IPS-18a (cell line): ENCODE measurements around the gene MKRN1.
A peak's percentile ranks its signal among the peaks of the same experiment; 100 is the strongest.
"Not testable (repeated sequence)": the region's sequence is repeated elsewhere in the genome, so short reads cannot be mapped to it uniquely, and the experiment has no call there.

ENCODE experiments used
- H3K27ac ChIP-seq: one replicate; pipeline ENCODE4 v1.5.1; 2013; ENCODE audit warnings: low read length
- H3K27me3 ChIP-seq: one replicate; pipeline ENCODE4 v1.6.1; 2013; ENCODE audit warnings: mild to moderate bottlenecking, low read length; ENCODE audit not compliant: control insufficient read depth, insufficient read depth
- H3K36me3 ChIP-seq: one replicate; pipeline ENCODE4 v1.6.1; 2013; ENCODE audit warnings: low read depth, low read length; ENCODE audit not compliant: control insufficient read depth
- H3K4me1 ChIP-seq: one replicate; pipeline ENCODE4 v1.6.1; 2013; ENCODE audit warnings: low read depth, low read length; ENCODE audit not compliant: control insufficient read depth
- H3K4me3 ChIP-seq: one replicate; pipeline ENCODE4 v1.5.1; 2013; ENCODE audit warnings: low read length
- H3K9ac ChIP-seq: one replicate; pipeline ENCODE4 v1.6.1; 2013; ENCODE audit warnings: mild to moderate bottlenecking, low read length, moderate library complexity
- H3K9me3 ChIP-seq: one replicate; pipeline ENCODE4 v1.6.1; 2013; ENCODE audit warnings: low read depth, low read length; ENCODE audit not compliant: control insufficient read depth

Gene MKRN1

GRCh38 chr7:140479739-140480084 is 407 bp upstream of the MKRN1 start:
- Histone ChIP-seq H3K27me3 (no peaks in the 10 kb centered on the region), H3K27ac (no peak overlapping the region), H3K9ac (peak overlapping the region; percentile 79), H3K4me3 (peak overlapping the region; percentile 69), H3K9me3 (no peaks in the 10 kb centered on the region), H3K4me1 (peaks cover 17% of the 10 kb centered on the region), H3K36me3 (no peaks in the 10 kb centered on the region)

- no peaks in the 10 kb centered on the region for H3K9me3 ChIP-seq
- peak overlapping the region; percentile 79 for H3K9ac ChIP-seq
- no peaks in the 10 kb centered on the region for H3K27me3 ChIP-seq
- peaks cover 14% of the 10 kb centered on the region for H3K4me1 ChIP-seq
- no peaks in the 10 kb centered on the region for H3K36me3 ChIP-seq
- H3K4me3 ChIP-seq, result peak overlapping the region; percentile 69
- peak overlapping the region; percentile 28 for H3K27ac ChIP-seq
Observed at GRCh38 chr7:140478246-140479061, 851 bp downstream of the MKRN1 start.

- peaks cover 14% of the 10 kb centered on the region for H3K4me1 ChIP-seq
- H3K4me3 ChIP-seq, result peak overlapping the region; percentile 69
- H3K9me3 ChIP-seq, result no peaks in the 10 kb centered on the region
- peaks cover under 1% of the 10 kb centered on the region for H3K36me3 ChIP-seq
- no peak overlapping the region for H3K9ac ChIP-seq
- no peak overlapping the region for H3K27ac ChIP-seq
- no peaks in the 10 kb centered on the region for H3K27me3 ChIP-seq
Observed at GRCh38 chr7:140476698-140477261, 2.5 kb downstream of the MKRN1 start.

GRCh38 chr7:140475747-140476333 is 3.5 kb downstream of the MKRN1 start:
- no peaks in the 10 kb centered on the region for H3K9me3 ChIP-seq
- peaks cover 9% of the 10 kb centered on the region for H3K36me3 ChIP-seq
- H3K27me3 ChIP-seq, result no peaks in the 10 kb centered on the region
- H3K4me1 ChIP-seq, result peaks cover 14% of the 10 kb centered on the region
- no peak overlapping the region for H3K4me3 ChIP-seq
- no peak overlapping the region for H3K27ac ChIP-seq
- no peak overlapping the region for H3K9ac ChIP-seq

- H3K27me3 ChIP-seq, result no peaks in the 10 kb centered on the region
- H3K4me3 ChIP-seq, result no peak overlapping the region
- H3K4me1 ChIP-seq, result peaks cover 16% of the 10 kb centered on the region
- H3K9me3 ChIP-seq, result no peaks in the 10 kb centered on the region
- H3K9ac ChIP-seq, result no peak overlapping the region
- no peak overlapping the region for H3K27ac ChIP-seq
- H3K36me3 ChIP-seq, result peaks cover 63% of the 10 kb centered on the region
Observed at GRCh38 chr7:140463111-140463510, 16.2 kb downstream of the MKRN1 start.

GRCh38 chr7:140458916-140459315 is 20.4 kb downstream of the MKRN1 start:
- Histone ChIP-seq H3K9me3 (no peaks in the 10 kb centered on the region), H3K36me3 (peaks cover 69% of the 10 kb centered on the region), H3K4me3 (no peak overlapping the region), H3K4me1 (peaks cover 43% of the 10 kb centered on the region), H3K9ac (no peak overlapping the region), H3K27ac (peak overlapping the region; percentile 27), H3K27me3 (no peaks in the 10 kb centered on the region)

- Histone ChIP-seq H3K4me1 (peaks cover 43% of the 10 kb centered on the region), H3K9me3 (no peaks in the 10 kb centered on the region), H3K27ac (no peak overlapping the region), H3K9ac (no peak overlapping the region), H3K27me3 (no peaks in the 10 kb centered on the region), H3K36me3 (peaks cover 74% of the 10 kb centered on the region), H3K4me3 (no peak overlapping the region)
Observed at GRCh38 chr7:140458201-140458600, 21.1 kb downstream of the MKRN1 start.

GRCh38 chr7:140456551-140457051 is 22.7 kb downstream of the MKRN1 start:
- H3K4me3 ChIP-seq, result no peak overlapping the region
- H3K4me1 ChIP-seq, result peaks cover 45% of the 10 kb centered on the region
- no peaks in the 10 kb centered on the region for H3K9me3 ChIP-seq
- no peaks in the 10 kb centered on the region for H3K27me3 ChIP-seq
- no peak overlapping the region for H3K9ac ChIP-seq
- peaks cover 68% of the 10 kb centered on the region for H3K36me3 ChIP-seq
- peak overlapping the region; percentile 55 for H3K27ac ChIP-seq

- H3K9me3 ChIP-seq, result no peaks in the 10 kb centered on the region
- peak overlapping the region; percentile 10 for H3K9ac ChIP-seq
- H3K4me1 ChIP-seq, result peaks cover 48% of the 10 kb centered on the region
- H3K27ac ChIP-seq, result no peak overlapping the region
- no peaks in the 10 kb centered on the region for H3K27me3 ChIP-seq
- peak overlapping the region; percentile 6 for H3K4me3 ChIP-seq
- peaks cover 60% of the 10 kb centered on the region for H3K36me3 ChIP-seq
Observed at GRCh38 chr7:140455743-140456142, 23.6 kb downstream of the MKRN1 start.

- peak overlapping the region; percentile 21 for H3K27ac ChIP-seq
- H3K27me3 ChIP-seq, result no peaks in the 10 kb centered on the region
- H3K4me3 ChIP-seq, result peak overlapping the region; percentile 4
- H3K9me3 ChIP-seq, result no peaks in the 10 kb centered on the region
- H3K9ac ChIP-seq, result no peak overlapping the region
- H3K4me1 ChIP-seq, result peaks cover 52% of the 10 kb centered on the region
- H3K36me3 ChIP-seq, result peaks cover 56% of the 10 kb centered on the region
Observed at GRCh38 chr7:140454657-140455015, 24.7 kb downstream of the MKRN1 start.

- H3K4me3 ChIP-seq, H3K27me3 ChIP-seq, H3K9ac ChIP-seq, H3K27ac ChIP-seq, H3K9me3 ChIP-seq: not testable (repeated sequence)
- peaks cover 53% of the 10 kb centered on the region for H3K4me1 ChIP-seq
- peaks cover 50% of the 10 kb centered on the region for H3K36me3 ChIP-seq
Observed at GRCh38 chr7:140453785-140454656, 25.3 kb downstream of the MKRN1 start.
